NCI-H2196 treated with DMSO at 0.1 percent for 48 hours (cell line): ENCODE measurements around the gene YIF1B.

ENCODE experiments used
- DNase-seq: peaks from one replicate; lab custom pipeline; 2025; ENCODE audit not compliant: unreplicated experiment; lab: John Stamatoyannopoulos, UW

YIF1B gene

DNA sequence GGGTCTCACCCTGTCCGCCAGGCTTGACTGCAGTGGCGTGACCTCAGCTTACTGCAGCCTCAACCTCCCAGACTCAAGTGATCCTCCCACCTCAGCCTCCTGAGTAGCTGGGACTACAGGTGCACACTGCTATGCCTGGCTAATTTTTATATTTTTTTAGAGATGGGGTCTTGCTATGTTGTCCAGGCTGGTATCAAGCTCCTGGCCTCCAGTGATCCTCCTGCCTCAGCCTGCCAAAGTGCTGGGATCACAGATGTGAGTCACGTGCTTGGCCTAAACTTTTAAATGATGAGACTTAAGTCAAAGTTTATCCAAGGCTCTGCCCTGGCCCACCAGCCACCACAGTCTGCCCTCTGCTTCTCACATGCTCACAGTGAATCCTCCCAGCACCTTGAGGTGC lies 9.5 kb downstream of the YIF1B start:
- DNase-seq: no peak

DNA sequence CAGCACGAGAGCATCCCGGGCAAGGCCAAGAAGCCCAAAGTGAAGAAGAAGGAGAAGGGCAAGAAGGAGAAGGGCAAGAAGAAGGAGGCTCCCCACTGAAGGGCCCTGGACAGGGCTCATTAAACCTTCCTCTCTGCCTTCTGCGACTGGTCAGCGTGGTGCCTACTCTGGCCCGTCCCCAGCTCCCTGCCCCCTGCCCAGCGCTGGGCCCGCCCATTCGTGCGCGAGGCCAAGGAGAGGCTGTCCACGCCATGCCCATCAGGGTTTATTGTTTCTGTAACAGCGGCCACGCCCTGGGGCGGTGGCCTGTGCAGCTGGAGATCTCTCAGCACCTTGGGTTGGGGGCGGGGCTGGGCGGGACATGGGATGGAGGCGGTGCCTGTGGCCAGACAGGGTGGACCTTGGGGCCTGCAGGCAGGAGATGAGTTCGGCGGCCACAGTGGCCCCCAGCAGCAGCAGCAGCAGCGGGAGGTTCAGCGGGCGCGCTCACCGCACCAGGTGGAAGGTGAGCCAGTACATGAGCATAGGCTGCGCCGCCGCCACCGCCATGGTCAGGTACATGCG lies 10.8 kb downstream of the YIF1B start:
- peak; percentile 73 for DNase-seq

DNA sequence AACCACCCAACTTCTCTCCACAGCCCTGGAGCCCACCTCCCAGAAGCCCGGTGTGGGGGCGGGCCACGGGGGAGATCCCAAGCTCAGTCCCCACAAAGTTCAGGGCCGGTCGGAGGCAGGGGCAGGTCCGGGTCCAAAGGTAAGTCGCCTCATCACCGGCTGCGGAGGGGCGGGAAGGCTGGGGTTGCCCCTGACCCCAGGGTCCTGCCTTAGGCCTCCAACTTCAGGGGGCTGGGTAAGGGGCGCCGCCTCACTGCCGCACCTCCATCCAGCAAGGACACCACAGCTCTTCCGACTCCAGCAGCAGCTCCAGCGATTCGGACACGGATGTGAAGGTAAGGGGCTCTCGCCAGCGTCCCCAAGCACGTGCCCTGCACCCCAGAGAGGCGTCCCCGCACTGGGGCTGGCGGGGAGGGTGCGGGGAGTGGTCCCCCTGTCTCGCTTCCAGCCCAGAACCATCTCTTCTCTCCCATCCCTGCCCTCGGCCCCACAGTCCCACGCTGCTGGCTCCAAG lies 11.3 kb downstream of the YIF1B start:
- no peak for DNase-seq

DNA sequence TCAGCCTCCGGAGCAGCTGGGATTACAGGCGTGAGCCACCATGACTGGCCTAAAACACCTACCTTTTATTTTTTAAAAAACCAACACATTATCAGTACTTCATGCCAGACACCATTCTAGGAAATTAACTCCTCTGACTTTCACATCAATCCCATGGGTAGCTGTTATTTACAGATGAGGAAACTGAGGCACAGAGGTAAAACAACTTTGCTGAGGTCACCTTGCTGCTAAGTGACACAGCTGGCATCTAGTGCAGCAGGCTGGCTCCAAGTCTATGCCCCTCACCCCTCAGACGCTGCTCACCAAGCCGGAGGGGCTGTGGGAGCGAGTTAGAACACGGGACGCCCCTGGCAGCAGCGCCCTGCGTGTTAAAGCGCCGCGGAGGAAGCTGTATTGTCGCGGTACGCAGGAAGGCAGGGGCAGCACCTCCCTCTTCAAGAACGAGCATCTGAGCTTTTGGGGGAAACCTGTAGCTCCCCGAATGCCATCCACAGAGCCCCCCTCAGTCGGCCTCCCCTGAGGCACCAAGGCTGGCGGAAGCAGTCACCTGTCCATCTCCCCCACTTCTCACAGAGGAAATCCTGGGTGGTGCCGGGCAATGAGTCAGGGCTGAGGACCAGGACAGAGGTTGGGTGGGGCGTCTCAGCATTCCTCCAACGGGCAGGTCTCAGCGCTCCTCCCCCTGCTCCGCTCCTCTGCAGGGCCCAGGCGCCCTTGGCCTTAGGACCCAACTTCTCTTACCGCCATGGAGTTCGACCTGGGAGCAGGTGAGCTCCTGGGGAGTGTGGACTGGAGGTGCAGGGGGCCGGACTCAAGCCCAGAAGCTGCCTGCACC lies 12.0 kb downstream of the YIF1B start, which contains the start of gene C19orf33:
Gene C19orf33, plus strand, starts transcription at position 735 of the 835 bp plus-strand sequence. Its CDS starts 11 bp downstream, at position 746.
- no peak for DNase-seq

DNA sequence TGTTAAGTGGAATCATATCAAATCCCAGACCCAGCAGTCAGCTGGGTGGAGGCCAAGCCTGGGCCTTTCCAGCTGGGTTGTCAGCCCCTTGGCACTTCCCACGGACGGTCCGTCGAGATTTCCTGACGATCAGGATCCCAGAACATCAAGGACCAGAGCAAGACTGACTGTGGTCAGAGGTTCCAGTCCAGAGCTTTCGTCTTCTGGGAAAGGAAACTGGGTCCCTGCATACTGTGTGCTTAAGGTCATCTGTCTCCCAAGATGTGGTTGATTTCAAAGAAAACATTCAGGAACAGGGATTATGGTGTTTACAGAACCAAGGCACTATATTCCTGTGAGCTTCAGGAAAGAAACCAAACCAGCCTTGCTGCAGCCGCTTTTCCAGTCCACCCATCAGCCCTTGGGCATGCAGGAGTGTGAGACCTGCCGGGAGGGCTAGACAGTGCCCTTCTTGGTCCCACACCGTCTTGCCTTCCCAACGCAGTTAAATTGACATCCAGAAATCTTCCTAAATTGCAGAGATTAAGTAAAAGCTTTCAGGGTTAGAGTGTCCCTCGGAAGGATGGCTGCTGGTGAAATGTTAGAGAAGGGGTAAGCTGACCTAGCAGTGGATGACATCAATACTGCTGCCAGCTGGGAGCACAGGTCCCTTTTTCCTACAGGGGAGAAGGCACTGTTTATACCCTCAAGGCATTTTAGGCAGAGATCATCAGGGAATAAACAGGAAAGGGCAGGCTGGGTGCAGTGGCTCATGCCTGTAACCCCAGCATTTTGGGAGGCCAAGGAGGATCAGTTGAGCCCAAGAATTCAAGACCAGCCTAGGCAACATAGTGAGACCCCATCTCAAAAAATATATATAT lies 16.7 kb downstream of the YIF1B start:
- DNase-seq: no peak

DNA sequence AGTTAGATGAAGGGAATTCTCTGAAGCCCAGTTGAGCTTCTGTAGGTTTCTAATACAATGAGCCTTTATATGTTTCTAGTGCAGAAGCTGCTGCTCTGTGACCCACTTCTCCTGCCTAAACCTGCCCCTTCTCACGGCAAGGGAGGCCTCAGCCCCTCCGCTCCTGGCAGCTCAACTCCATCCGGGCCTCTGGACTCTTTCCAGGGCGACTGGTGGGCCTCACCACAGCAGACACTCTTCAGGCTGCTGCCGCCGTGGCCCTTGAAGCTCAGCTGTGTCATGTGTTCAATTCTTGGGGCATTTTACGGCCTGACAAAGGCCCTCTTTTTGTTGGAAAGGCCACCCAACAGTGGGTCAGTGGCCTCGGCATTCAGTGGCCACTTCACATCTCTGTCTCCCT lies 21.7 kb downstream of the YIF1B start:
- no peak for DNase-seq

DNA sequence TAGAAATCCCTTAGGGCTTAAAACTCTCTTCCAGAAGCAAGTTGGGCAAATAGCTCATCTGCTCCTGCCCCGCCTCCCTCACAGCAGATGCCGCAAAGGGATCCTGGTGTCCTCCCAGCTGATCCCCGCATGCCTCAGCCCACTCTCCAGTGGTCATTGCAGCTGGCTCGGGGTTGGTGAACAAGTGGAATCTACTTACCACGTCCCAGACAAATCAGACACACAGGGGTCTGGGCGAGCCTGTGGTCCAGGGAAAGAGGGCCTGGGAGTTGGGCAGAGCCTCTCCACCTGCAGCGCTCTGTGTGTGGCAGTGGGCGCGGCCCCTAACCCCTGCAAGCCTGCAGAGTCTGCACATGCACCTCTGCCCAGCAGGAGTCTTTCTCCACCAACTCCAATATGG lies 22.5 kb downstream of the YIF1B start:
- no peak for DNase-seq

DNA sequence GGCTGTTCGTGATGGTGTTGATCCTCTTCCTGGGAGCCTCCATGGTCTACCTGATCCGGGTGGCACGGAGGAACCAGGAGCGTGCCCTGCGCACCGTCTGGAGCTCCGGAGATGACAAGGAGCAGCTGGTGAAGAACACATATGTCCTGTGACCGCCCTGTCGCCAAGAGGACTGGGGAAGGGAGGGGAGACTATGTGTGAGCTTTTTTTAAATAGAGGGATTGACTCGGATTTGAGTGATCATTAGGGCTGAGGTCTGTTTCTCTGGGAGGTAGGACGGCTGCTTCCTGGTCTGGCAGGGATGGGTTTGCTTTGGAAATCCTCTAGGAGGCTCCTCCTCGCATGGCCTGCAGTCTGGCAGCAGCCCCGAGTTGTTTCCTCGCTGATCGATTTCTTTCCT lies 23.9 kb downstream of the YIF1B start:
- DNase-seq: no peak

DNA sequence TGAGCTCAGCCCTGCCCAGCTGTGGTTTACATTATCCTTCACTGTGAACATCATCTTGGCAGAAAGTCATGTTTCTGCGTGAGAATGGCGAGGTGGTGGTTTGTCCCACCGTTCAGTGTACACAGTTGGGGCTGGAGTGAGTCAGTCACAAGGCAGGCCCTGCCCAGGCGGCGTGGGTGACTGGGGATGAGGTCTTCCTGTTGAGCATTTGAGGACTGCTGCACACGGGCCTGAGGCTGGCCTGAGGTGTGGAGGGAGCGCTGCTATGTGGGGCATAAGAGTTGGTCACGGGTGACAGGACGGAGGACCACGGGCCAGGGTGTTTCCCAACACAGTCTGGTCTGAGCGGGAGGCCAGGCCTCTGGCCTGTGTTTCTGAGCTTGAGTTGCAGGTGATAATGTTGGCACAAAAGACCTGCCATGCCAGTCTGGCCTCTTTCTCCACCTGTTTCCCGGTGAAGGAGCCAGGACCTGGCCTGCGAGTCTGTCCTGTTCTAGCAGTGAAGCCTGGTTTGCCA lies 25.1 kb downstream of the YIF1B start:
- DNase-seq: no peak

DNA sequence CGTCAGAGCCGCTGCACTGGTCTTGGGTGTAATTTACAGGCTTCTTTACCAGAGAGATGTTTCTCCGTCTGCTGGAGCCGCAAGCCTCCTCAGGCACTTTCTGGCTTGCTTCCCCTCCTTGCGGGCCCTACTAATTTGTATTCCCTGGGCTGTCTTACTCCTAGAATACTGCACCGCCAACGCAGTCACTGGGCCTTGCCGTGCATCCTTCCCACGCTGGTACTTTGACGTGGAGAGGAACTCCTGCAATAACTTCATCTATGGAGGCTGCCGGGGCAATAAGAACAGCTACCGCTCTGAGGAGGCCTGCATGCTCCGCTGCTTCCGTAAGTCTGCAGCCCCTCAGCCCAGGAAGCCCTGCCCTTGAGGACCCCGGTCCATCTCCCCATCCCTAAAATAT lies 25.8 kb downstream of the YIF1B start:
- no peak for DNase-seq

DNA sequence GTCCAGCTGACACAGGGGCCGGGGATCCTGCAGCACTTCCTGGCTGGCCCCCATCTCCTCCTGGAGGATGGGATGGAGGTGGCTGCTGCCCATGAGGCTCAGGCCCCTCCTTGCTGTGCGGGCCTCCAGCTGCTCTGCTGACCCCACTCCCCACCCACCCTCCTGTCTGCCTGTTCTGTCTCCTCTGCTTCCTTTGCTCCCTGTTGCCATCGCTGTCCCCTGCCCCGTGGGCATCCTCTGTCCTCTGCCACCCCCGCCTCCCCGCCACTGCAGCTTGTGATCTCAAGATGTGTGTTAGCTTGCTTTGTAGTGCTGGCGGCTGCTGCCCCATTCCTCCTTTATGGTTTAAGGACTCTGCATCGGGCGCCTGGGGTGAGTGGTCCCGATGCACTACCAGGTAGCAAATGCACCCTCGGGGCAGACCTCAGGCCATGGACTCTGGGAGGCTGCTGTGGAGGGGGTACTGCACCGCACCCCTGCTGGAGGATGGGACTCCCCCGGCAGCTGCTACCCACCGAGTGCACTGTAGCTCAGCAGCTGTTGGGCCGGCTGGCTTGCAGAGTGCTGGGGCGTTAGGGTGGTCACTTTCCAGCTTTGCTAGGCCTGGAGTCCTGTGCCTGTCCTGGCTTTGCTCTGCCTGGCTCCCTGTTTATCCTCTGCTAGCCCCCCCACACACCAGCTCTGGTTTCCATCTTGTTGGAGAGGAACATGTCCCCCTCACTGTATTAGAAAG lies 27.5 kb downstream of the YIF1B start:
- no peak for DNase-seq

DNA sequence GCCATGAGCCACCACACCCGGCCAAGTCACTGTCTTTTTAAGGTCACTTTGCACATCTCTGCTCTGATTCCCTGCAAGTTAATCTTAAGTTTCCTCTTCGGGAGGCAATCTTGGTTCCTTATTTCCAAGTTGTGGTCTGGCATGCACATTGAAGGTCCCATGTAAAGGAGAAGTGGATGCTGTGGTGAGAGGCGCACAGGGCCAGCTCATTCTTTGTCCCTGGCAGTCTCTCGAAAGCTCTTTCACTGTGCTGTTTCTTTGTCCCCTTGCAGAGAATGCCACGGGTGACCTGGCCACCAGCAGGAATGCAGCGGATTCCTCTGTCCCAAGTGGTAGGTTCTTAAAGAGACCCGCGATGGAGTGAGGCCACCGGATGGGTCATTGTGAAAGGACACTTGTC lies 28.1 kb downstream of the YIF1B start:
- no peak for DNase-seq

DNA sequence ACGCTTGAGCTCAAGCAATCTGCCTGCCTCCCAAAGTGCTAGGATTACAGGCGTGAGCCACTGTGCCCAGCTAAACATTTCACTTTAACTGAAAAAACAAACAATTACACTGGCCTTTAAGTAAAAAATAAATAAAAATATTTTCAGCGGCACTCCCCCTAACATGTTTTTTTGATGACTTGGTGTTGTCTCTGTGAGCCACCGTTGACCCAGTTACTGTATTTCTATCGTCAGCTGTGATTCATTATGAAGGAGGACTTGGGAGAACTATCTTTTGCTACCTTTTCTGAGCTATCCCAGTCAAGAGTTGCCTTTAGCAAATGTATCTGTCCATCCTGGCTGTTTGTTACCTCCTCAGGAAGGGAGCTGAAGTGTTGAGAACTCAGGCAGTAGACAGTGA lies 30.2 kb downstream of the YIF1B start:
- no peak for DNase-seq

DNA sequence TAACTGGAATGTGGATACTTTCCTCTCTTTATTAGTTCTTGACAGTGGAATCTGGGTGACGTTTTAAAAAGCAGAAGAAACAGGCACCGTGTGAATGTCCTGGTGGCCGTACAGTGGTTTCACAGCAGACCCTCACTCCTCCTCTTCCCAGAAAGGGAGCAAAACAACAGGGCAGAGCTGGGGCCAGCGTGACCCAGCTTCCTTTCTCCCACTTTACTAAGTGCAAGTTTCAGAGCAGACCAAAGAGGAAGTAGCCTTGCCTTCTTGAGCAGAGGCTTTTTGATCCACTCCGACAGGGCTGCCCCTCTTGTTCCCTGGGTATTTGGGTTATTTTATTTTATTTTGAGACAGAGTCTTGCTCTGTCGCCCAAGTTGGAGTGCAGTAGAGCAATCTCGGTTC lies 31.3 kb downstream of the YIF1B start:
- no peak for DNase-seq

DNA sequence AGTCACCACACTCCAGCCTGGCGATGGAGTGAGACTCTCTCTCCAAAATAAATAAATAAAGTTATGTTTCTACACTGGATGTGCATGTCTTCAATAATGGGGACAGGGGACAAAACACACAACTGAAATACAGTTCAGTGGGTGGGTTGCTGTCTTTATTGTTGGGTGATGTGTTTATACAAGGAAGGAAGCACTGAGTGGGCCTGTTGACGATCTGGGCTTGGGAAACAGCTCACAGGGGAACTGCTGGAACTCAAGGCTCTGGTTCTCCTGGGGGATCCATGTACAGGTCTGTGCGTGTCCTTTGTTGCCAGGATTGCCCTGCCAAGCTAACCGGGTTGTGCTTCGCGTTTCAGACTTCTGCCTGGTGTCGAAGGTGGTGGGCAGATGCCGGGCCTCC lies 32.5 kb downstream of the YIF1B start:
- no peak for DNase-seq

DNA sequence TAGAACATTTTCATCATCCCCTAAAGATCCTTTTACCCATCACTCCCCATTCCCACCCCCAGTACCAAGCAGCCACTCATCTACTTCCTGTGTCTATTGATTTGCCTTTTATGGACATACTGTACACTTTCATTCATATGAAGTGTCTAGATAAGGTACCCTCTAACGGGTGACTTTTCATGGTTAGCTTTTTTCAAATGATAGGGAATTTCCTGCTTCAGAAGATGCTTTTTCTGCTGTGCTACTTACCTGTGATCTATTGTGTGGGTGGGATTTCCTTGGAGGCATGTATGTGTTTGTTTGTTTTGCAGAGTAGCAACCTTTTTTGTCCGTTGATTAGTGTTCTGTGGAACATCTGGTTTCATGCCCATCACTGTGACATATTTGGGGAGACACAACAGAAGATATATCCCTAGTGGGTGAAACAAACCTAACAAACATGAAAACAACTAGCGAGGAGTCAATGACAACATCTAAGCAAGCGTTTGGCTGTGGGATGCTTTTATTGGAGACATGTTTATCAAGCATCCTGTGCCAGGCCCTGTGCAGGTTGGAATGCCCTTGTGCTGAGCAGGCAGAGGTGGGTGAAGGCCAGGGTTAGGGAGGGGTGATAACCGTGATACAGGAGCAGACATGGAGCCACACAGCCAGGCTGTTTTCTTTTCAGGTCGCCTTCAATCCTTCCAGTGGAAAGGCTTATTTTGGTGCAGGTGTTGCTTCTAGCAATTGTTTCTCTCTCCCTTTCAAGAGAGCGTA lies 33.8 kb downstream of the YIF1B start:
- DNase-seq: no peak

DNA sequence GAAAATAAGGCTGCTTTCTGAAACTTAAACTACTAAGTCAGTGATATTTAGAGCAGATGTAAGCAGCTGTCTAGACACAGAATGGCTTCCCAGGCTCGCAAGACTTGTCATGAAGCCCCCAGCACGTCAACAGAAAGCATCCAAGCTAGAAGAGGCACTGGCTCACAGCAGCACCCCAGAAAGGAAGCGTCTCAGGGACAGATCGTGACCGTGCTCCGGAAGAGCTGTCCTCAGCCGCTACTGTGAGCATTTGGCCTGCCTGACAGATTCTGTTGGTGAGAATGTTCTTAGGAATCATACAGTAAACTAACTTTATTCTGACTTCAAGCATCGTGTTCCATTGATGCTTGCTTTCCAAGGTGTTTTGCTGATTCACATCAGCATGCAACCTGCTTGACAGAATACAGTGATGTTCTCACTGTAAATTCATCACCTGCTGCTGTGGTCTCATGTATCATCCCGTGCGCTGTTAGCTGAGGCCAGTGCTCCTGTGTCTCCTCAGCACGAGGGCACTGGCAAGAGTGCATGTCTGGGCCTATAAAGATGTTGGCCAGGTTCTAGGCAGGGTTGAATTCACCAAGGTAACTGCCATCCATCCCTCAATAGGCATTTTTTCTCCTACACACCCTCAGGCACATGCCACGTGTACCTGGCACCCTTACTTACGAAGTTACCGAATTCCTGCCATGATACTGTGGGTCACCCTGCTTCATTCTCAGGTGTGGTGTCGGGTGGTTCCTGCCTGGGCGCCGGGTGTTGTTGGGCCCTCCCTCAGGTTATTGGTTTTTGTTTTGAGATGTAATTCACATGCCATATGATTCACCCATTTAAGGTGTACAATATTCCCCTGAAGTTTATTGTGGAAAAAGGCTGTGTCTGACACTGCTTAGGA lies 35.5 kb downstream of the YIF1B start:
- DNase-seq: no peak

DNA sequence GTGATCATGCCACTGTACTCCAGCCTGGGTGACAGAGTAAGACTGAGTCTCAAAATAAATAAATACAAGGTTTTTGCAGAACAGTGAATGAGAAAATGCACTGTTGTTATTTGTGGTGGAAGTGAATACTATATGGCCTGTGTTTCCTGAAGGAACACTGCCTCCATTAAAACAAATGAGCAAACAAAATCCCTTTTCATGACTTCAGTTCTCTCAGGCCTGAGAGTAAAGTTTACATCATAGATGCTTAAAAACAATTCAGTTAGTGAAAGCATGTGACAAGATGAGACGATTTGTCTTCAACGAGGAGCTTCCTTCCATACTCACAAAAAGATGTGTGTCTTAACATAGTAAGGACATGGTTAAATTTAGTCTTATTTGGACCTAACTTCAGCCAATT lies 37.0 kb downstream of the YIF1B start:
- DNase-seq: no peak
